Lung (tissue), 16 donors: ENCODE results near the gene FUCA1. TPM values are rescaled to one million over a fixed set of nuclear protein-coding genes. Genes with fewer than 3 reads are reported as not detected.

Experiments
- ATAC-seq: fragments of 200-7000 bp; cut with Tn5 transposase; one replicate; pipeline ENCODE4 v1.9.1; 2020; ENCODE audit warnings: moderate number of reproducible peaks; ENCODE audit not compliant: insufficient read depth, low FRiP score
- DNase-seq, 3 donors: peaks; one replicate each; pipeline ENCODE4 v3.0.0-alpha.2; 2013 to 2017
- H3K27ac ChIP-seq, 2 donors: one replicate each; pipeline ENCODE4 v1.5.1; 2013; ENCODE audit warnings: mild to moderate bottlenecking in 2 of 2, moderate library complexity in 2 of 2, control low read depth in 1 of 2, inconsistent platforms in 1 of 2, low read depth in 1 of 2, low read length in 1 of 2
- H3K27me3 ChIP-seq, 3 donors: one replicate each; pipeline ENCODE4 v1.5.1; 2013; ENCODE audit warnings: low read length in 2 of 3; ENCODE audit not compliant: control insufficient read depth in 3 of 3, insufficient read depth in 3 of 3
- H3K36me3 ChIP-seq, 4 donors: one replicate each; pipeline ENCODE4 v1.5.1; 2013; ENCODE audit warnings: low read length in 4 of 4, mild to moderate bottlenecking in 1 of 4, moderate library complexity in 1 of 4; ENCODE audit not compliant: control insufficient read depth in 4 of 4, insufficient read depth in 4 of 4
- H3K4me1 ChIP-seq, 5 donors: one replicate each; pipeline ENCODE4 v1.5.1; 2013; ENCODE audit warnings: low read length in 5 of 5, mild to moderate bottlenecking in 2 of 5, moderate library complexity in 1 of 5; ENCODE audit not compliant: control insufficient read depth in 5 of 5, insufficient read depth in 5 of 5
- H3K4me3 ChIP-seq: one replicate; pipeline ENCODE4 v1.5.1; 2013; ENCODE audit warnings: mild to moderate bottlenecking, control low read depth, moderate library complexity
- H3K9ac ChIP-seq, 2 donors: one replicate each; pipeline ENCODE4 v1.5.1; 2013; ENCODE audit warnings: low read length in 2 of 2, control low read depth in 1 of 2; ENCODE audit not compliant: insufficient read depth in 1 of 2
- H3K9me3 ChIP-seq, 4 donors: one replicate each; pipeline ENCODE4 v1.5.1; 2013; ENCODE audit warnings: low read length in 3 of 4, mild to moderate bottlenecking in 1 of 4, moderate library complexity in 1 of 4; ENCODE audit not compliant: control insufficient read depth in 4 of 4, insufficient read depth in 3 of 4
- CTCF ChIP-seq: IDR thresholded peaks from 2 replicates; pipeline ENCODE4 v1.5.1; 2012; ENCODE audit warnings: mild to moderate bottlenecking; ENCODE audit errors: control extremely low read depth, extremely low read depth
- WGBS, 2 donors: extraction: QIAGEN DNeasy Blood & Tissue Kit; methylation state at CpG; one replicate each; pipeline ENCODE4 v1.1.7; 2013; 5-methylcytosine and 5-hydroxymethylcytosine counted together
- long read RNA-seq, 5 donors: transcript quantifications; one replicate each; lab custom pipeline, GENCODE V29; 2026
- polyA plus RNA-seq, 2 donors: library from polyadenylated mRNA; stranded (reverse); fragments of 200-250 nt; gene quantifications; one replicate each; pipeline ENCODE4 v1.2.1, GENCODE V29; 2013
- total RNA-seq, 2 donors: library from RNA; depleted of rRNA in 1 of 2; stranded (reverse); fragments of >200 nt in 1 of 2; gene quantifications; one replicate each; pipeline ENCODE4 v1.2.1, GENCODE V29; 2014 to 2021
- donor health status: control.
- donor health status: control.
- donor health status: Bipolar disorder and iron deficiency.
- donor health status: healthy.
- donor health status: DM: yes; HTN: yes; CAD: no.

Gene FUCA1
- 10 to 100 TPM; 31.2 to 39.6 TPM for total RNA-seq
- polyA plus RNA-seq, result 10 to 100 TPM; 31.5 to 41.1 TPM
- long read RNA-seq, donor 1, transcript FUCA1-201 (8 exons, 2,047 nt), result major isoform, 11 of 16 reads
- long read RNA-seq, donor 1, partial matches to known transcripts, result 5 of 16 reads
- long read RNA-seq, donor 1, other reads (novel, unspliced or antisense), result 0 of 16 reads
- long read RNA-seq, donor 2, partial matches to known transcripts, result 0 of 4 reads
- long read RNA-seq, donor 2, other reads (novel, unspliced or antisense), result 0 of 4 reads
- long read RNA-seq, donor 3, partial matches to known transcripts, result 0 of 4 reads
- long read RNA-seq, donor 3, other reads (novel, unspliced or antisense), result 0 of 4 reads
- long read RNA-seq, donor 4, result 0 reads
- long read RNA-seq, donor 5, transcript FUCA1-201 (8 exons, 2,047 nt), result major isoform, 11 of 19 reads
- long read RNA-seq, donor 5, partial matches to known transcripts, result 8 of 19 reads
- long read RNA-seq, donor 5, other reads (novel, unspliced or antisense), result 0 of 19 reads

DNA sequence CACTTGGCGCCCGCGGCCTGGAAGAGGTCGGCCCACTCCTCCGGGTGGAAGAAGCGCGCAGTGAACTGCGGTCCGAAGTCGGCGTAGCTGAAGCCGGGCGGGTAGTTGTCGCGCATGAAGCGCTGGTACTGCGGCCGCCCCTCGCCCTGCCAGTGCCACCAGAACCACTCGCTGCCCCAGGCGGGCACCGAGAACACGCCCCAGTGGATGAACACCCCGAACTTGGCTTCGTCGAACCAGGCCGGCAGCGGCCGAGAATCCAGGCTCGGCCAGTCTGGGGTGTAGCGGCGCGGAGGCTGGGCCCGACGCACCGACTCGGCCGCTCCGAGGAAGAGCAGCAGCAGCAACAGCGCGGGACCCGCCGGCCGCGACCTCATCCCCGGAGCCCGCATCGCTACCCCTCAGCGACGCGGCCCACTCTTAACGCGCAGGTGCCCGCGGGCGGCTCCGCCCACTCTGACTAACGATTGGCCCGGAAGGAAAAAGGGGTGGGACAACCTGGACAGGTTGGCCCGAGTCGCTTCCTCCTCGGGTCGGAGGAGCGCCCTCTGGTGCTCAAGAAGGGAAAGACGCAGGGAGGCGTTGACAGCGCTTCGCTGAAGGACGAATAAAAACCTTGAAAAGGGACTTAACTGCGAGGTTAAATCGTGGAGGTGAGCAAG, at the start of gene FUCA1:
Gene FUCA1 (minus strand): TSS at position 396 of the 662 bp plus-strand sequence. CDS start 4 bp downstream, at position 392.
- peak; percentile 97 for ATAC-seq

DNA sequence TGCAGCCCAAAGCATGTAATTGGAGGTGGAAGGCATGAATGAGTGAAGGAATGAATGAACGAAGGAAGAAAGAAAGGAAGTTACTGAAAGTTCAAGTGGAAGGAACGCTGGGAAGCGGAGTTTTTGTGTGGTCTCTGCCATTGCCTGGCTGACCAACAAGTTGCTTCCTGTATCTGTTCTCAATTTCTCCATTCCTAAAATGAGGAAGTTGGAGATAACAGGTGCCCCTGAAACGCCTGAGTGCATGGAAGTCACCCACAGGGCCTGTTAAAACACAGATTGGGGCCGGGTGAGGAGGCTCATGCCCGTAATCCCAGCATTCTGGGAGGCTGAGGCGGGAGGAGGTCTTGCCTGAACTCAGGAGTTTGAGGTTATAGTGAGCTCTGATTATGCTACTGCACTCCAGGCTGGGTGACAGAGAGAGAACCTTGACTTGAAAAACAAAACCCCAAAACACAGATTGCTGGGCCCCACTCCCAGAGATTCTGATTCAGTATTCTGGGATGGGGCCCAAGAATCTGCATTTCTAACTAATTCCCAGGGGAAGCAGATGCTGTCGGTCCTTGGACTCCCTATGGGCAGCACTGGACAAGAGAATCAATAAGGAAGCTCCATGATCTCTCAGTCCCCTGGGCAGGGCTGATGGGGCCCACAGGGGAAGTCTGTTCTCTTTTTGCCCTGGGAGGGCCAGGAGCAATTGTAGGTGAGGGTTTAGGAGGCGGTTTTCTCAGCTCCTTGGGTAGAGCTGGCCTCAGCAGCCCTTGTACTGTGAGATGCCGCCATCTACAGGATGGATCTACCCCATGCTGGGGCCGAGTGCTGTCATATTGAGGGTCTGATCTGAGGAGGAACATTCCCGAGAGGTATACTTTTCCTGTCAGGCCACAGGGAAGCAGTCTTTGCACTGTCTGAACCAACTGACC, 48.4 kb upstream of the FUCA1 start:
- Histone ChIP-seq H3K4me1 (peaks cover 0 to 6% (median 0%) of the 10 kb centered on the region in 5 donors), H3K9me3 (no peaks in the 10 kb centered on the region), H3K27me3 (no peaks in the 10 kb centered on the region), H3K27ac (no peak overlapping the region), H3K9ac (no peak overlapping the region), H3K36me3 (no peaks in the 10 kb centered on the region), H3K4me3 (no peak overlapping the region)
- peak; percentile 53 for TF ChIP-seq CTCF
- peak; percentile 83 for ATAC-seq
- WGBS, 2 donors, result 29 to 38% methylated on average over 12 of the region's 12 CpGs
- DNase-seq, result peak; percentile 63 to 72 (median 68)

More for the DNA sequence above, at the start of gene FUCA1:
- WGBS, 2 donors, result 0 to 1% methylated on average over 62 to 71 of the region's 71 CpGs
- no peaks in the 10 kb centered on the region for H3K9me3 ChIP-seq
- H3K4me3 ChIP-seq, result peak within 1 kb of the TSS; percentile 81
- peak; percentile 66 for TF ChIP-seq CTCF
- H3K27ac ChIP-seq, result peak within 1 kb of the TSS; percentile 74 to 87
- H3K9ac ChIP-seq, result peak within 1 kb of the TSS in 1 of 2 donors; percentile 69
- DNase-seq, result peak; percentile 92 to 96 (median 92)
- no peaks in the 10 kb centered on the region for H3K36me3 ChIP-seq
- H3K4me1 ChIP-seq, result peaks cover 0 to 15% (median 11%) of the 10 kb centered on the region in 5 donors
- peaks cover 0 to 2% (median 0%) of the 10 kb centered on the region in 3 donors for H3K27me3 ChIP-seq

GRCh38 chr1:23915466-23915865, 47.4 kb upstream of the FUCA1 start:
- H3K27ac ChIP-seq, result no peak overlapping the region
- H3K9ac ChIP-seq, result no peak overlapping the region
- no peak for TF ChIP-seq CTCF
- H3K27me3 ChIP-seq, result no peaks in the 10 kb centered on the region
- H3K4me1 ChIP-seq, result peaks cover 0 to 6% (median 0%) of the 10 kb centered on the region in 5 donors
- H3K4me3 ChIP-seq, result no peak overlapping the region
- 95 to 98% methylated on average over 5 of the region's 5 CpGs for WGBS, 2 donors
- no peak for ATAC-seq
- no peaks in the 10 kb centered on the region for H3K9me3 ChIP-seq
- no peak for DNase-seq
- no peaks in the 10 kb centered on the region for H3K36me3 ChIP-seq
